HepG2 (cell line): ENCODE measurements around the gene MC1R. TPM values are rescaled to one million over a fixed set of nuclear protein-coding genes. Genes with fewer than 3 reads are reported as not detected.

Source experiments
- BRD4 ChIP-seq: sonication (generic); formaldehyde crosslinking; IDR thresholded peaks from 2 replicates; pipeline ENCODE4 v1.4.0; 2020; ENCODE audit warnings: missing genetic modification reagents
- CREBL2 ChIP-seq: sonication (generic); formaldehyde crosslinking; IDR thresholded peaks from 2 replicates; pipeline ENCODE4 v1.8.1; 2023; ENCODE audit warnings: missing genetic modification reagents, mild to moderate bottlenecking, borderline replicate concordance
- EED ChIP-seq: sonication (generic); formaldehyde crosslinking; IDR thresholded peaks from 2 replicates; pipeline ENCODE4 v1.5.0; 2020; ENCODE audit warnings: mild to moderate bottlenecking, missing genetic modification reagents
- FOXA1 ChIP-seq, 2 experiments: fragments of 450-650 bp in 1 of 2; sonication (generic) in 1 of 2; formaldehyde crosslinking in 1 of 2; IDR thresholded peaks; 2 replicates each; pipeline versions ENCODE4 v1.4.0 to v1.6.1; 2016 to 2020; ENCODE audit warnings: missing genetic modification reagents in 1 of 2
- HMG20B ChIP-seq: conservative IDR thresholded peaks from 2 replicates; pipeline ENCODE4 v1.6.1; 2016; ENCODE audit warnings: missing genetic modification reagents, missing compliant biosample characterization
- KDM1A ChIP-seq: IDR thresholded peaks from 2 replicates; pipeline ENCODE4 v1.6.1; 2016; ENCODE audit warnings: missing compliant biosample characterization
- MBD4 ChIP-seq: IDR thresholded peaks from 2 replicates; pipeline ENCODE4 v1.6.1; 2012; ENCODE audit warnings: low read length, inconsistent platforms, borderline replicate concordance
- MBNL3 ChIP-seq: fragments of 250-450 bp; sonication (Bioruptor Pico); conservative IDR thresholded peaks from 2 replicates; pipeline ENCODE4 v1.8.0; 2022; ENCODE audit warnings: mild to moderate bottlenecking, inconsistent platforms
- NFE2 ChIP-seq: sonication (generic); formaldehyde crosslinking; IDR thresholded peaks from 2 replicates; pipeline ENCODE4 v1.4.0; 2020; ENCODE audit warnings: missing genetic modification reagents
- NFYB ChIP-seq: sonication (generic); formaldehyde crosslinking; IDR thresholded peaks from 2 replicates; pipeline ENCODE4 v1.4.0; 2020; ENCODE audit warnings: missing genetic modification reagents
- NRL ChIP-seq: sonication (generic); formaldehyde crosslinking; IDR thresholded peaks from 2 replicates; pipeline ENCODE4 v1.5.0; 2020; ENCODE audit warnings: missing genetic modification reagents, mild to moderate bottlenecking, moderate library complexity, borderline replicate concordance
- UBTF ChIP-seq: sonication (generic); formaldehyde crosslinking; IDR thresholded peaks from 2 replicates; pipeline ENCODE4 v1.4.0; 2020; ENCODE audit warnings: mild to moderate bottlenecking, missing genetic modification reagents
- ZBTB37 ChIP-seq: sonication (generic); formaldehyde crosslinking; IDR thresholded peaks from 2 replicates; pipeline ENCODE4 v1.4.0; 2020; ENCODE audit warnings: mild to moderate bottlenecking, missing genetic modification reagents
- ZNF160 ChIP-seq: sonication (generic); formaldehyde crosslinking; IDR thresholded peaks from 2 replicates; pipeline ENCODE4 v1.8.0; 2022; ENCODE audit warnings: mild to moderate bottlenecking, inconsistent platforms, missing genetic modification reagents
- ZNF225 ChIP-seq: sonication (generic); formaldehyde crosslinking; IDR thresholded peaks from 2 replicates; pipeline ENCODE4 v1.4.0; 2020; ENCODE audit warnings: mild to moderate bottlenecking, missing genetic modification reagents
- ZNF234 ChIP-seq: sonication (generic); formaldehyde crosslinking; conservative IDR thresholded peaks from 2 replicates; pipeline ENCODE4 v1.5.1; 2020; ENCODE audit warnings: mild to moderate bottlenecking, missing genetic modification reagents
- ZNF263 ChIP-seq: sonication (generic); formaldehyde crosslinking; IDR thresholded peaks from 2 replicates; pipeline ENCODE4 v1.4.0; 2020; ENCODE audit warnings: missing genetic modification reagents
- ZNF431 ChIP-seq: sonication (generic); formaldehyde crosslinking; IDR thresholded peaks from 2 replicates; pipeline ENCODE4 v1.9.0; 2022; ENCODE audit warnings: missing genetic modification reagents, low read depth, mild to moderate bottlenecking, borderline replicate concordance
- ZNF512 ChIP-seq: sonication (generic); formaldehyde crosslinking; IDR thresholded peaks from 2 replicates; pipeline ENCODE4 v1.4.0; 2020; ENCODE audit warnings: mild to moderate bottlenecking, missing genetic modification reagents
- ZNF639 ChIP-seq: conservative IDR thresholded peaks from 2 replicates; pipeline ENCODE4 v1.6.1; 2018; ENCODE audit warnings: missing genetic modification reagents
- ZNF691 ChIP-seq: sonication (generic); formaldehyde crosslinking; IDR thresholded peaks from 2 replicates; pipeline ENCODE4 v1.4.0; 2020; ENCODE audit warnings: missing genetic modification reagents, low read depth, mild to moderate bottlenecking, borderline replicate concordance
- polyA plus RNA-seq, 8 experiments: library from polyadenylated mRNA; depleted of rRNA in 3 of 8; stranded (reverse) in 7 of 8; unstranded in 1 of 8; fragments of >200 nt; fragmentation: Illumina TruSeq in 4 of 8; extraction: Trizol in 4 of 8; gene quantifications; 2 replicates each; pipeline versions ENCODE4 v1.2.1 to v1.2.3, GENCODE V29; 2011 to 2016; ENCODE audit warnings: low read depth in 4 of 8, missing spikeins in 1 of 8, mixed read lengths in 1 of 8; ENCODE audit not compliant: insufficient read depth in 1 of 8
- total RNA-seq, 5 experiments: library from RNA; depleted of rRNA; stranded (reverse); fragments of >200 nt; fragmentation: Illumina TruSeq; extraction: Trizol; gene quantifications; 2 replicates each; pipeline ENCODE4 v1.2.3, GENCODE V29; 2016; ENCODE audit warnings: low read depth in 1 of 5

MC1R gene
- total and polyA plus RNA-seq, 2 of the 13 experiments (the other 11 are each of a cell fraction or from before 2014, with no cell fraction given), result 9.1 to 14.8 TPM

- TF ChIP-seq UBTF (peak; percentile 82), NFE2 (CRISPR knock-in tag) (no peak; the same call in 1 of the 2 replicates), MBNL3 (no peak), ZNF160 (CRISPR knock-in tag) (peak; percentile 32; the same call in 1 of the 2 replicates), MBD4 (no peak), ZNF263 (peak; percentile 39; the same call in 1 of the 2 replicates), HMG20B (CRISPR knock-in tag) (no peak), ZNF431 (CRISPR knock-in tag) (no peak), ZNF512 (no peak), ZNF234 (0 out of 2 replicates have a peak, but pooled peaks have one; percentile 85), ZNF225 (CRISPR knock-in tag) (peak; percentile 69; the same call in 1 of the 2 replicates), FOXA1 (IDR thresholded peaks at IDR 0.05) (no peak), FOXA1 (CRISPR knock-in tag; IDR thresholded peaks at IDR 0.05) (no peak), CREBL2 (CRISPR knock-in tag) (peak; percentile 97), KDM1A (CRISPR knock-in tag) (no peak), ZBTB37 (CRISPR knock-in tag) (no peak), NFYB (CRISPR knock-in tag) (no peak), EED (peak; percentile 96), ZNF639 (CRISPR knock-in tag) (peak; percentile 59; the same call in 1 of the 2 replicates), ZNF691 (0 out of 2 replicates have a peak, but pooled peaks have one; percentile 48), NRL (peak; percentile 89; the same call in 1 of the 2 replicates), BRD4 (CRISPR knock-in tag) (peak; percentile 97)
Measured at GRCh38 chr16:89873109-89873971, 45.3 kb upstream of the MC1R start, which contains the start of gene TCF25 (continued).
